Measurements from ENCODE around the gene SPARCL1.
"Not testable (repeated sequence)": the region's sequence is repeated elsewhere in the genome, so short reads cannot be mapped to it uniquely, and the experiment has no call there.

The SPARCL1 gene

DNA sequence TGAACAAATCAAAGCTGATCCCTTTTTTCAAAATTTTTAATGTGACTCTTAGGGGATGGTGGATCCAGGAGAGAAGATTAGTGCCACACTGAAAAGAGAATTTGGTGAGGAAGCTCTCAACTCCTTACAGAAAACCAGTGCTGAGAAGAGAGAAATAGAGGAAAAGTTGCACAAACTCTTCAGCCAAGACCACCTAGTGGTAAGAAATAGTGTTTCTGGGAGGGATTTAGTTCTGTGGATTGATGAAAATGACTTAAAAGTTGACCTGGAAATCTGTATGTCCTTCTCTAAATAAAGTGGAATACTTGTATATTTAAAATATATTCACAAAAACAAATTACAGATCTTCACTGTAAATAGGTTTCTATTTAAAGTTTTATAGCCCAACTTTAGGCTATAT is 77.6 kb downstream of the SPARCL1 start:
- in situ Hi-C loops (cut with MboI; ENCODE audit: low sequenced_read_pairs) = loop anchor here (25.0 kb wide), 2 partner anchors 189 to 289 kb away; no protein-coding TSS in a partner anchor

DNA sequence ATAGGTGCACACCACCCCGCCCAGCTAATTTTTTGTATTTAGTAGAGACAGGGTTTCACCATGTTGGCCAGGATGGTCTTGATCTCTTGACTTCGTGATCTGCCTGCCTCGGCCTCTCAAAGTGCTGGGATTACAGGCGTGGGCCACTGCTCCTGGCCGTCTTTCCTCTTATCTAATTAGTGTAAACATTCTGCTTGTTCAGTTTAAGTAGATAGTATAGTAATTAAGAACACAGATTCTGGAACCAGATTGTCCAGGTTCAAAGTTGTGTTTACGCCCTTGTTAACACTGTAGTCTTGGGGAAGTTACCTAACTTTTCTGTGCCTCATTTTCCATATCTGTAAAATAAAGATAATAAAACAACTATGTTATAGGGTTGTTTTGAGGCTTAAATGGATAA is 82.8 kb downstream of the SPARCL1 start:
- in situ Hi-C loops (cut with MboI; ENCODE audit: low sequenced_read_pairs) = not testable (repeated sequence)

DNA sequence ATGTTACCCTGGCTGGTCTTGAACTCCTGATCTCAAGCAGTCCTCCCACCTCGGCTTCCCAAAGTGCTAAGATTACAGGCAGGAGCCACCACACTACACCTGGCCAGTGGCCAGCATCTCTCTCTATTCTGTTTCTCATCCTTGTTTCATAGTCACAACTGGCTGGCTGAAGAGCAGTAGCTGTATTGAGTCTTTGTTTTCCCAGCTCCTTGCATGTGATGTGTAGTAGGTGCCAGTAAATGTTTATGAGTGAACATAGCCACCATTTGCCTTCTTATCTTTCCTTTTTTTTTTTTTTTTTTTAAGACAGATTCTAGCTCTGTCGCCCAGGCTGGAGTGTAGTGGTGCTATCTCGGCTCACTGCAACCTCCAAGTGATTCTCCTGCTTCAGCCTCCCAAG is 83.2 kb downstream of the SPARCL1 start:
- in situ Hi-C loops (cut with MboI; ENCODE audit: low sequenced_read_pairs) = no loop called here

DNA sequence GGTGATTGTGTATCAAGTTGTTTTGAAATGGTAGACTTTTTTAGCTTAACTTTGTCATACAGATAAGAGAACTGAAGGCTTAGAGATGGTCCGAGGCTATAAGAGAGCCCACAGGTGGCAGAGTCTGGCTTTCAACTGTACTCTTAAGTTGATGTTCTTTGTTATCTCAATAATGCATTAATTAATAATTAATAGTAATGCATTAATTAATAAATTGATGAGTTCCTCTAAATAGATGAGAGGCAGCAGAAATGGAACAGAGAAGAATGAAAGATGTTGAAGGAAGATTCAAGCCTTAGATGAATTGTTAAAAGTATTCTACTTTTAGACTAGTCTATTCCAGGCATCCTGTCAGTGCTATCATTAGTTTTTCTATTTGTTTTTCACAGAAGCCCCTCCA is 84.4 kb downstream of the SPARCL1 start:
- in situ Hi-C loops (cut with MboI; ENCODE audit: low sequenced_read_pairs) = no loop called here

DNA sequence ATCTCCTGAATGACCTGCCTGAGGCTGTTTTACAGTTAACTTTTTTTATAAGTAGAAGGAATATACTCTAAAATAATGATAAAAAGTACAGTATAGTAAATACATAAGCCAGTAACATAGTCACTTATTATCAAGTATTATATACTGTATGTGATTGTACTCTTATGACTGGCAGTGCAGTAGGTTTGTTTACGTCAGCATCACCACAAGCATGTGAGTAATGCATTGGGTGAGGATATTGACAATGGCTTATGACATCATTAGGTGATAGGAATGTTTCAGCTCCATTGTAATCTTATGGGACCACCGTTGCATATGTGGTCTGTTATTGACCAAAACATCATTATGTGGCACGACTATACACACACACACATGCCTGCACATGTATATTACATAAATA is 86.3 kb downstream of the SPARCL1 start:
- in situ Hi-C loops (cut with MboI; ENCODE audit: low sequenced_read_pairs) = no loop called here

DNA sequence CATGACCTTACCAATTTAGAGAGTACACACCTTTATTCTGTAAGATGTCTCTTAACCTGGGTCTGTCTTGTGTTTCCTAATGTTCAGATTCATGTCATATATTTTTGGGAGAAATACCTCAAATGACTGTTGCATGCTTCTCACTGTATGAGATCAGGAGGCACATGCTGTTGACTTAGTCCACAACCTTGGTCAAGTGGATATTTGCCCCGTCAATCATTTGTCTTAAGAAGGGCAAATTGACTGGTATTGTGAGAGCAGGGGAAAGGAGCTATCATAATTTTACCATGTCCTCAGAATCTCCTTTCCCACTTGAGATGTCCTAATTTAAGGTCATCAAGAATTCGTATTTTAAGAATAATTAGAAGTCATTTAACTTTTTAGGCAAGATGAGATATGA is 95.8 kb downstream of the SPARCL1 start:
- in situ Hi-C loops (cut with MboI; ENCODE audit: low sequenced_read_pairs) = no loop called here

DNA sequence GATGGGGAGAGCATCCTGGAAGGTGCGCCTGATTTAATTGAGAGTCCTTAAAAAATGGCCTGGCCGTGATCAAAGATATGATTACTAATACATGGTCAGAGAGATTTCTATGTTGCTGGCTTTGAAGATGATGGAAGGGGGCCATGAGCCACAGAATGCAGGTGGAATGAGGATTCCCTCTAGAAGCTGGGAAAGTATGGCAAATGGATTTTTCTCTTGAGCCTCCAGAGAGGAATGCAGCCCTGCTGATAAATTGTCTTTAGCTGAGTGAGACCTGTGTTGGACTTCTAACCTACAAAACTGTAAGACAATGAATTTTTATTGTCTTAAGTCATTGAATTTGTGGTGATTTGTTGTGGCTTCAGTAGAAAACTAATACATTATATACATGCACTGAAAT is 99.1 kb downstream of the SPARCL1 start:
- in situ Hi-C loops (cut with MboI; ENCODE audit: low sequenced_read_pairs) = no loop called here

DNA sequence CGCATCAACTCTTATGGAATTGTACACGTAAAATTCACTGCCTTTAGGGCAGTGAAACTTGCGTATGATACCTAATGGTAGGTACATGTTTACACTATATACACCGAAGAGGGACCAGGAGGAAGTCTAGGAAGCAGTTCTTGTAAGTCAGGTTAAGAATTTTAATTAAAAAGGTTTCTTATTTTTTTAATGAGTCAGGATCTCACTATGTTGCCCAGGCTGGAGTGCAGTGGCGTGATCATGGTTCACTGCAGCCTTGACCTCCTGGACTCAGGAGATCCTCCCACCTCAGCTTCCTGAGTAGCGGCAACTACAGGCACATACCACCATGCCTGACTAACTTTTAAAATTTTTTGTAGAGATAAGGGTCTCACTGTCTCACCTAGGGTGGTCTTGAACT is 100.2 kb downstream of the SPARCL1 start:
- in situ Hi-C loops (cut with MboI; ENCODE audit: low sequenced_read_pairs) = no loop called here

DNA sequence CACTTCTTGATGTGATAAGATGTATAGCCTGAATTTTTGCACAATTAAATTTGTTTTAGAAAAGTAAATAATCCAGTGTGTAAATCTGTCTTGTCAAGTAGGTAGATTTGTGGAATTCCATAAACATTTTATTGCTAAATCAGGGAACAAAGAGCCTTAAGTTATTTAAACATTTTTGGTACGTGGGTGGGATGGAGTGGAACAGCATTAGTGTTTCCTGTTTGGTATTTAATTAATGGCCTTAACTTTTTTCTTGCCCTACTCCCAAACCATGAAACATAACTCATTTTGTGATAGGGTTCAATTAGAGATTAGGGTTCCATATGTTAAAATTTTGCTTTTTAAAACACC is 101.7 kb downstream of the SPARCL1 start:
- in situ Hi-C loops (cut with MboI; ENCODE audit: low sequenced_read_pairs) = no loop called here

DNA sequence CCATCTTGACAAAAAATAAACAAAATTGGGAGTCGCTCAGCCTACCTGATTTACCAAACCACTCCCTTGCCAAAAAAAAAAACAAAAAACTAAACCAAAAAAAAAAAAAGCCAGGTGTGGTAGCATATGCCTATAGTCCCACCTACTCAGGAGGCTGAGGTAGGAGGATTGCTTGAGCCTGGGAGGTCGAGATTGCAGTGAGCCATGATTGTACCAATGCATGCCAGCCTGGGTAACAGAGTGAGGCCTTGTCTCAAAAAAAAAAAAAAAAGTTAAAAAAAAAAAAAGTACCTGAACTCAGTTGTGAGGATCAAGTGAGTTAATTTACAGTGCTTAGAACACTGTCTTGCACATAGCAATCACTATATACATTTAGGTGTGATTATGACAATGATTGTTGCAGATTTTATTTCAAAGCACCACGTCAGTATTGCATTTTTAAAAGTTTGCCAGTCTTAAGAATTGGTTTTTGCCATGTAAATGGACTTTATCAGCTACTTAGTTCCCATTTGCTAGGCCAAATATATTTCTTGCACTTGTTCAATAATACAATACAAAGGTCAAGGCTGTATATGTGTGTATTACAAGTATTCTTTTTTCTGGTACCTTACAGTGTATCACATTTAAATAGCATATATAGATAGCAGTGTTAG is 102.2 kb downstream of the SPARCL1 start:
- in situ Hi-C loops (cut with MboI; ENCODE audit: low sequenced_read_pairs) = no loop called here

DNA sequence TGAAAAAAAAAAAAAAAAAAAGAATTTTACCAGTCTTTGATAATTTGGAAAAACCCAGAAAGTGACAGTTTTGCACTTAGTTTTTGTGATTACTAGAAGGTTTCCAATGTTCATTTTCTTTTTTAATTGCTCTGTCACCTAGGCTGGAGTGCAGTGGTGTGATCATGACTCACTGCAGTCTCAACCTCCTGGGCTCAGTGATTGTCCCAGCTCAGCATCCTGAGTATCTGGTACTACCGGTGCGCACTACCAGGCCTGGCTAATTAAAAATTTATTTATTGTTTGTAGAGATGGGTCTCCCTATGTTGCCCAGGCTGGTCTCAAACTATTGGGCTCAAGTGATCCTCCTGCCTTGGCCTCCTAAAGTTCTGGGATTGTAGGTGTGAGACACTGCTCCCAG is 103.5 kb downstream of the SPARCL1 start:
- in situ Hi-C loops (cut with MboI; ENCODE audit: low sequenced_read_pairs) = no loop called here

DNA sequence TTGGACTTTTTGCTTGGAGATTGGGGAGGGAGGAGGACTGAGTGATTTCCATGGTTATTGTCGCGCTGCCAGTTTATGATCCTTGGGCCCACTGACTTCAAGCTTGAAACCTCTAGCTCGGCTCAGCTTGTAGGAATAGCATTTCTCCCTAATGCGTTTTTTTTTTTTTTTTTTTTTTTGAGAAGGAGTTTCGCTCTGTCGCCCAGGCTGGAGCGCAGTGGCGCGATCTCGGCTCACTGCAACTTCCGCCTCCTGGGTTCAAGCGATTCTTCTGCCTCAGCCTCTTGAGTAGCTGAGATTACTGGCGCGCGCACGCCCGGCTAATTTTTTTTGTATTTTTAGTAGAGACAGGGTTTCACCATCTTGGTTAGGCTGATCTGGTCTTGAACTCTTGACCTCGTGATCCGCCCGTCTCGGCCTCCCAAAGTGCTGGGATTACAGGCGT is 105.1 kb downstream of the SPARCL1 start:
- in situ Hi-C loops (cut with MboI; ENCODE audit: low sequenced_read_pairs) = not testable (repeated sequence)

Measured in HL-60/S4 treated with retinoic acid at 250 ng/mL for 4 days and 3 days (cell line).